Metanephros (tissue), 2 donors: ENCODE measurements around the gene ZFYVE1. TPM values are rescaled to one million over a fixed set of nuclear protein-coding genes. Genes with fewer than 3 reads are reported as not detected.

Experiments used
- small RNA-seq: library from RNA; depleted of rRNA; stranded (forward); fragments of <200 nt; gene quantifications from one replicate; pipeline ENCODE3, GENCODE V24; 2014; ENCODE audit warnings: low replicate concordance
- total RNA-seq: library from RNA; depleted of rRNA; stranded (reverse); fragments of >200 nt; gene quantifications from one replicate; pipeline ENCODE4 v1.2.3, GENCODE V29; 2014

ZFYVE1 gene, protein sequence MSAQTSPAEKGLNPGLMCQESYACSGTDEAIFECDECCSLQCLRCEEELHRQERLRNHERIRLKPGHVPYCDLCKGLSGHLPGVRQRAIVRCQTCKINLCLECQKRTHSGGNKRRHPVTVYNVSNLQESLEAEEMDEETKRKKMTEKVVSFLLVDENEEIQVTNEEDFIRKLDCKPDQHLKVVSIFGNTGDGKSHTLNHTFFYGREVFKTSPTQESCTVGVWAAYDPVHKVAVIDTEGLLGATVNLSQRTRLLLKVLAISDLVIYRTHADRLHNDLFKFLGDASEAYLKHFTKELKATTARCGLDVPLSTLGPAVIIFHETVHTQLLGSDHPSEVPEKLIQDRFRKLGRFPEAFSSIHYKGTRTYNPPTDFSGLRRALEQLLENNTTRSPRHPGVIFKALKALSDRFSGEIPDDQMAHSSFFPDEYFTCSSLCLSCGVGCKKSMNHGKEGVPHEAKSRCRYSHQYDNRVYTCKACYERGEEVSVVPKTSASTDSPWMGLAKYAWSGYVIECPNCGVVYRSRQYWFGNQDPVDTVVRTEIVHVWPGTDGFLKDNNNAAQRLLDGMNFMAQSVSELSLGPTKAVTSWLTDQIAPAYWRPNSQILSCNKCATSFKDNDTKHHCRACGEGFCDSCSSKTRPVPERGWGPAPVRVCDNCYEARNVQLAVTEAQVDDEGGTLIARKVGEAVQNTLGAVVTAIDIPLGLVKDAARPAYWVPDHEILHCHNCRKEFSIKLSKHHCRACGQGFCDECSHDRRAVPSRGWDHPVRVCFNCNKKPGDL
- total RNA-seq: 16.8 TPM

DNA sequence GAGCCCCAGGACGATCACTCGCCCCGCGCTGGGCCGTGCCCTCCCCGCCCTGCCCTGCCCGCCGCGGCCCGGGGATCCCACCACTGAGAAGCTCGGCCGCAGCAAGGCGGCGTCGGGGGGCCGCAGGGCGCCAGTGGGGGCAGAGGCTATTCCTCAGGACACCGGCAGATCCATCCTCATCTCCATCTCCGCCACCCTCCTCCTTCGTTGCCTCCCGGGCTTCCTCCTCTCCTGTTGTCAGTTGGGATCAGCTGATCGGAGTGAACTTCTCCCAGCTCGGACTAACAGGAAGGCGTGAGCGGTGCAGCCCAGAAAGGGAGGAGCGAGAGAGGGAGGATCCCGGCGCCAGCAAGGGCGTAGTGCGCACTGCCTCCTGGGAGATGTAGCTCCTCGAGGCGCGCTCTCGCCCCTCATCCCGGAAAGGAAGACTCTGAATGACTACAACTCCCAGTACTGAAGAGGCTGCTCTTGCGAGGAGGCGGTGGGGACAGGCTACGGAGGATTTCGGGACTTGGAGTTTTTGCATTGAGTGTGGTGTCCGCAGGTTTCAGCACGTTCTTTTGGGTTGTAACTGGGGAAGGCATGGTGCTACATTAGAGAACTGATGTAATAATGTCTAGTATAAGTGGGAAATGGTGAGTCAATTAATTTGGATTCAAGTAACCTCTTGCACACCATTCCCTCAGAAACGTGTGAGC lies at the start of gene ZFYVE1:
Gene ZFYVE1, minus strand, starts transcription at position 262 of the 698 bp plus-strand sequence. CDS start 2,598 bp downstream, outside the sequence.

GRCh38 chr14:73058224-73058921 lies 31.5 kb upstream of the ZFYVE1 start, which contains the start of gene RBM25:
RBM25 (plus strand) TSS chr14:73058534; CDS start chr14:73071642, 13,108 bp downstream.

GRCh38 chr14:72926292-72927028 lies 100.4 kb downstream of the ZFYVE1 start, which contains the start of gene DCAF4:
DCAF4 (plus strand) TSS chr14:72926464; CDS start chr14:72937979, 11,515 bp downstream.

Small RNA genes lying within 50 kb of the gene (small RNA-seq; reads per million reads assigned to genes)
- not detected for gene RN7SL586P

Other genes starting within 250 kb of the ZFYVE1 start
- gene DPF3, start 133.0 kb downstream of the ZFYVE1 start, total RNA-seq: 7.2 TPM
- gene DCAF4, start 100.6 kb downstream of the ZFYVE1 start, total RNA-seq: 18.1 TPM
- gene RBM25, start 31.4 kb upstream of the ZFYVE1 start, total RNA-seq: 60.9 TPM
- gene PSEN1, start 109.4 kb upstream of the ZFYVE1 start, total RNA-seq: 65.5 TPM
- 41.3 TPM for gene PAPLN, start 210.4 kb upstream of the ZFYVE1 start, total RNA-seq